BE2C (cell line): ENCODE data around the gene FRRS1.

Experiments used
- DNase-seq: peaks from one replicate; pipeline ENCODE4 v3.0.0-alpha.2; 2020
- H3K27me3 ChIP-seq: fragments of 250-450 bp; sonication (Bioruptor Pico); 2 replicates; pipeline ENCODE4 v1.5.1; 2020; ENCODE audit warnings: mild to moderate bottlenecking
- H3K36me3 ChIP-seq: fragments of 250-450 bp; sonication (Bioruptor Pico); 2 replicates; pipeline ENCODE4 v1.5.1; 2020; ENCODE audit warnings: mild to moderate bottlenecking
- H3K4me1 ChIP-seq: fragments of 250-450 bp; sonication (Bioruptor Pico); 2 replicates; pipeline ENCODE4 v1.5.1; 2020
- H3K4me3 ChIP-seq: 2 replicates; pipeline ENCODE4 v1.5.1; 2011; ENCODE audit warnings: low read depth, low read length
- H3K9me3 ChIP-seq: fragments of 250-450 bp; sonication (Bioruptor Pico); 2 replicates; pipeline ENCODE4 v1.5.1; 2020
- CTCF ChIP-seq: IDR thresholded peaks from 2 replicates; pipeline ENCODE4 v1.5.1; 2012; ENCODE audit warnings: mild to moderate bottlenecking, low read depth, low read length

The FRRS1 gene

GRCh38 chr1:99707535-99708142 lies 58.8 kb downstream of the FRRS1 start:
- Histone ChIP-seq H3K4me1 (no peaks in the 10 kb centered on the region), H3K27me3 (no peaks in the 10 kb centered on the region), H3K9me3 (no peaks in the 10 kb centered on the region), H3K4me3 (no peak overlapping the region), H3K36me3 (no peaks in the 10 kb centered on the region)
- peak; percentile 90 for TF ChIP-seq CTCF
- DNase-seq, result peak; percentile 69

GRCh38 chr1:99705385-99705784 lies 61.0 kb downstream of the FRRS1 start:
- no peak for TF ChIP-seq CTCF
- H3K4me1 ChIP-seq, result no peaks in the 10 kb centered on the region

GRCh38 chr1:99704356-99704816 lies 62.0 kb downstream of the FRRS1 start:
- Histone ChIP-seq H3K4me3 (no peak overlapping the region), H3K9me3 (no peaks in the 10 kb centered on the region), H3K36me3 (no peaks in the 10 kb centered on the region), H3K27me3 (no peaks in the 10 kb centered on the region), H3K4me1 (no peaks in the 10 kb centered on the region)
- no peak for DNase-seq
- TF ChIP-seq CTCF, result no peak

More at GRCh38 chr1:99705385-99705784, 61.0 kb downstream of the FRRS1 start:
- no peak overlapping the region for H3K4me3 ChIP-seq
- H3K9me3 ChIP-seq, result no peaks in the 10 kb centered on the region
- no peak for DNase-seq
- H3K27me3 ChIP-seq, result no peaks in the 10 kb centered on the region
- no peaks in the 10 kb centered on the region for H3K36me3 ChIP-seq

- H3K27me3 ChIP-seq, result no peaks in the 10 kb centered on the region
- no peak overlapping the region for H3K4me3 ChIP-seq
- TF ChIP-seq CTCF, result no peak
- H3K4me1 ChIP-seq, result no peaks in the 10 kb centered on the region
- H3K9me3 ChIP-seq, result no peaks in the 10 kb centered on the region
- DNase-seq, result no peak
- H3K36me3 ChIP-seq, result no peaks in the 10 kb centered on the region
These were observed 64.2 kb downstream of the FRRS1 start for GRCh38 chr1:99702221-99702620.

- no peak for DNase-seq
- Histone ChIP-seq H3K4me3 (no peak overlapping the region), H3K4me1 (no peaks in the 10 kb centered on the region), H3K27me3 (no peaks in the 10 kb centered on the region), H3K9me3 (no peaks in the 10 kb centered on the region), H3K36me3 (no peaks in the 10 kb centered on the region)
- TF ChIP-seq CTCF, result no peak
These were observed 66.4 kb downstream of the FRRS1 start for GRCh38 chr1:99700020-99700419.

GRCh38 chr1:99697580-99697979 lies 68.9 kb downstream of the FRRS1 start:
- TF ChIP-seq CTCF, result no peak
- Histone ChIP-seq H3K27me3 (no peaks in the 10 kb centered on the region), H3K4me3 (no peak overlapping the region), H3K9me3 (no peaks in the 10 kb centered on the region), H3K36me3 (no peaks in the 10 kb centered on the region), H3K4me1 (no peaks in the 10 kb centered on the region)
- no peak for DNase-seq
